T-helper 1 cell treated with Interleukin-12 subunit alpha and Interleukin-12 subunit beta and Interleukin-4 antibody, amounts not matched to agents 30 μg/mL and 1 μg/mL, for 36 hours (primary cell): ENCODE measurements around the gene SPRTN.

Experiments used
- H3K27ac Mint-ChIP-seq: one replicate; pipeline ENCODE4 v1.8.0; 2021; ENCODE audit warnings: mild to moderate bottlenecking, mixed read lengths
- H3K27me3 Mint-ChIP-seq: one replicate; pipeline ENCODE4 v1.8.0; 2021; ENCODE audit warnings: low read depth, mixed read lengths
- H3K36me3 Mint-ChIP-seq: one replicate; pipeline ENCODE4 v1.8.0; 2021; ENCODE audit warnings: low read depth, mixed read lengths
- H3K4me1 Mint-ChIP-seq: one replicate; pipeline ENCODE4 v1.8.0; 2021; ENCODE audit warnings: low read depth, mixed read lengths
- H3K4me3 Mint-ChIP-seq: one replicate; pipeline ENCODE4 v1.8.0; 2021; ENCODE audit warnings: mild to moderate bottlenecking, moderate library complexity, mixed read lengths
- H3K9me3 Mint-ChIP-seq: one replicate; pipeline ENCODE4 v1.8.0; 2021; ENCODE audit warnings: mixed read lengths

Gene SPRTN

DNA sequence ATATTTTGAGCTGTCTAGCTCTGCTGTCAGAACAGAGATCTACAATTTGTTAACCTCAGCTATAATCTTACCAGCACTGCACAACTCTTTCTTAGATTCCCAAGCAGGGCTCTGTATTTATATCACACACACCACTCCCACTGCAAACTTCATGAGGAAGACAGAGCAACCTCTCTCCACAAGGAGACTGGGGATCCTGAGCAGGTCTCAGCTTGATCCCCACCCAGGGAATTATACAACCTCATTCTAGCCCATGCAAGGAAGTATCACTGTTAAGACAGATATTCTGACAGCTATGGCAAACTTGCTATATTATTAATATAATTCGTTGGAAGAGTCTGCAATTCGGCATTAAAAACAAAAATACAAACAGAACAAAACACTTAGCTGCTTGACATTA, 43.6 kb downstream of the SPRTN start:
- Mint-ChIP-seq H3K9me3 (no peaks in the 10 kb centered on the region), H3K27ac (no peak overlapping the region), H3K36me3 (no peaks in the 10 kb centered on the region), H3K27me3 (no peaks in the 10 kb centered on the region), H3K4me3 (no peak overlapping the region), H3K4me1 (peaks cover 27% of the 10 kb centered on the region)

DNA sequence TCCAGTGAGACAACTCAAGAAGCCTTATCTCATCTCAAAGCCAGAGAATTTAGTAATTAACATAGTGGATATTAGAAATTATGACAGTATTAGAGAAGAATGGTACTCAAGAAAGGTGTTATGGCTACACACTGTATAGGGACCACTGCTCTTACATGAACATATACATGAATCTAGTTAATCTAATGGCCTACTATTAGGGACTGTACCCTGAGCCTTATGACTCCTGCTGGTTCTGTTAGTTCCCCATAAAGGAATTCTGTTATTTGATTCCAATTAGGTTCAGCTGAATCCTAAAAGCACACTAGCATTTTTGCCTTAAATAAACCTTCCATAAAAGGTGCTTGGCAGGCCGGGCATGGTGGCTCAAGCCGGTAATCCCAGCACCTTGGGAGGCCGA, 44.3 kb downstream of the SPRTN start:
- H3K4me1 Mint-ChIP-seq: peaks cover 20% of the 10 kb centered on the region
- H3K36me3 Mint-ChIP-seq: no peaks in the 10 kb centered on the region
- no peak overlapping the region for H3K4me3 Mint-ChIP-seq

GRCh38 chr1:231383159-231383860, 45.2 kb downstream of the SPRTN start:
- Mint-ChIP-seq H3K27ac (no peak overlapping the region), H3K4me1 (peaks cover 22% of the 10 kb centered on the region), H3K36me3 (peaks cover 5% of the 10 kb centered on the region), H3K27me3 (no peaks in the 10 kb centered on the region), H3K9me3 (no peaks in the 10 kb centered on the region), H3K4me3 (no peak overlapping the region)

More for the DNA sequence above, 44.3 kb downstream of the SPRTN start:
- Mint-ChIP-seq H3K27me3 (no peaks in the 10 kb centered on the region), H3K27ac (no peak overlapping the region), H3K9me3 (no peaks in the 10 kb centered on the region)

GRCh38 chr1:231384696-231385415, 46.8 kb downstream of the SPRTN start:
- H3K4me3 Mint-ChIP-seq: no peak overlapping the region
- no peak overlapping the region for H3K27ac Mint-ChIP-seq
- H3K9me3 Mint-ChIP-seq: no peaks in the 10 kb centered on the region
- peaks cover 5% of the 10 kb centered on the region for H3K36me3 Mint-ChIP-seq
- peaks cover 18% of the 10 kb centered on the region for H3K4me1 Mint-ChIP-seq
- no peaks in the 10 kb centered on the region for H3K27me3 Mint-ChIP-seq

DNA sequence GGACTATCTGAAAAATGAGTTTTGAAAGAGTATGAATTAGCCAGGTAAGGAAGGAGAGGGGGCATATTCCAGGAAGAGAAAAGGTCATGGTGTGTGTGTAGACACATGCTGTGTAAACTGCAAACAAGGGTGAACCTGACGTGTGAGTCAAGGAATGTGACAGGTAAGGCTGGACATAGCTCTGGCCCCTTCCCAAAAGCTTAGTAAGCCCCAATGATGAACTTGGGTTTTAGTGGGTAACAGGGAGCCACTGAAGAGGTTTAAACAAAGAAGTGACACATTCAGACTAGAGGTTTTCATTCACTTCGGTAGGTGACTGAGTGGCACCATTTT, 47.3 kb downstream of the SPRTN start:
- peaks cover 6% of the 10 kb centered on the region for H3K36me3 Mint-ChIP-seq
- H3K4me1 Mint-ChIP-seq: peaks cover 22% of the 10 kb centered on the region
- H3K4me3 Mint-ChIP-seq: no peak overlapping the region
- no peaks in the 10 kb centered on the region for H3K27me3 Mint-ChIP-seq
- no peaks in the 10 kb centered on the region for H3K9me3 Mint-ChIP-seq
- H3K27ac Mint-ChIP-seq: no peak overlapping the region

- peaks cover 30% of the 10 kb centered on the region for H3K4me1 Mint-ChIP-seq
Observed at GRCh38 chr1:231386466-231386865, 48.4 kb downstream of the SPRTN start.

DNA sequence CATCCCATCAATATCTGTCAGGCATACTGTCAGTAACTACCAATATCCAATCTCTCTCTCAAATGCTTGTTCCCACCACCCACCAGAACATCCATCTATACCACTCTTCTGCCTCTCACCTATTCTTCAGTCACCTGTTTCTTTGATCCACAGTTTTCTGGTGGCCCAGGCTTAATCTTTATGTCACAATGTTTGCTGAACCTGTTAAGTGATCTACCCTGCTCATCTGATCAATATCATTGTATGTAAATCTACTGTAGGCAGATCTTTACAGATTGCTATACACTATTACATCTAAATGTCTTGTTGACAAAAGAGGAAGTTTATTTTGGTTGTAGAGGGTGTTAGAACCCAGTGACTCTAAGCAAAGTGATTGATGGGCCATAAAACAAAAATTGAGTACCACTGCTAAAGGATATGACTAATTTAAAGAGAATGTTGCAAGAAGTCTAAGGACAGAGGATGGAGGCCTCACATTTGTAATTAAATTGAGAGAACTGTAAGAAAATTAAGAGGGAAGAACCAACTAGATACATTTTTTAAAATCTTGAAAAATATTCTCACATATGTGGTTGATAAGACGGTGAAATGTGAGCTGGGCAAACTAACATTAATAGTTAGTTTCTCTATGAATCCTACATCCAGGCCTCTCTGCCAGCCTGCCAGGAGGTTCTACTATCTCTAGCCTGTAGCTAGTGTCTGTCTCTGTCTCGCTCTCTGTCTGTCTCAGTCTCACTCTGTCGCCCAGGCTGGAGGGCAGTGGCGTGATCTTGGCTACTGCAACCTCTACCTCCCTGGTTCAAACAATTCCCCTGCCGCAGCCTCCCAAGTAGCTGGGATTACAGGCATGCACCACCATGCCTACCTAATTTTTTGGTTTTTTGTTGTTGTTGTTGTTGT, 49.9 kb downstream of the SPRTN start:
- Mint-ChIP-seq H3K27ac (peak overlapping the region; percentile 50), H3K27me3 (no peaks in the 10 kb centered on the region)

More at GRCh38 chr1:231386466-231386865, 48.4 kb downstream of the SPRTN start:
- Mint-ChIP-seq H3K27ac (no peak overlapping the region), H3K36me3 (peaks cover 6% of the 10 kb centered on the region), H3K9me3 (no peaks in the 10 kb centered on the region), H3K4me3 (no peak overlapping the region), H3K27me3 (no peaks in the 10 kb centered on the region)

DNA sequence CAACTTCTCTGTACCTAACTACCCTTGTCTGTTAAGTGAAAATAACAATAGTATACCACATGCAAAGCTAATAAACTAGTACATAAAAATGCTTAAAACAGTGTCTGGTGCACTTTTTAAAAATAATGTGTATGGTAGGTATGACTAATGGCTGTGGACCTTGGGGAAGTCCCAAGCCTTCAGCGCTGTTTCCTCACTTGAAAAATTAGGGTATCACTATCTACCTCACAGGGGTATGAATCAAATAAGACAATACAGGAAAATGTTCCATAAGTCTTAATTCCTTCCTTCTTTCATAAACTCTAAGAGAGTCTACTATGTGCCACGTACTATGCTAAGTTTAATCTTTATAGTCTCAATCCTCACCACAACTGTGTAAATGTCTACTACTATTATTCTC, 52.0 kb downstream of the SPRTN start:
- Mint-ChIP-seq H3K27me3 (no peaks in the 10 kb centered on the region), H3K36me3 (peaks cover 6% of the 10 kb centered on the region), H3K4me3 (no peak overlapping the region), H3K27ac (peak overlapping the region; percentile 55), H3K9me3 (no peaks in the 10 kb centered on the region), H3K4me1 (peaks cover 38% of the 10 kb centered on the region)

More for the DNA sequence above, 49.9 kb downstream of the SPRTN start:
- Mint-ChIP-seq H3K9me3 (no peaks in the 10 kb centered on the region), H3K36me3 (peaks cover 6% of the 10 kb centered on the region), H3K4me3 (no peak overlapping the region), H3K4me1 (peaks cover 34% of the 10 kb centered on the region)

DNA sequence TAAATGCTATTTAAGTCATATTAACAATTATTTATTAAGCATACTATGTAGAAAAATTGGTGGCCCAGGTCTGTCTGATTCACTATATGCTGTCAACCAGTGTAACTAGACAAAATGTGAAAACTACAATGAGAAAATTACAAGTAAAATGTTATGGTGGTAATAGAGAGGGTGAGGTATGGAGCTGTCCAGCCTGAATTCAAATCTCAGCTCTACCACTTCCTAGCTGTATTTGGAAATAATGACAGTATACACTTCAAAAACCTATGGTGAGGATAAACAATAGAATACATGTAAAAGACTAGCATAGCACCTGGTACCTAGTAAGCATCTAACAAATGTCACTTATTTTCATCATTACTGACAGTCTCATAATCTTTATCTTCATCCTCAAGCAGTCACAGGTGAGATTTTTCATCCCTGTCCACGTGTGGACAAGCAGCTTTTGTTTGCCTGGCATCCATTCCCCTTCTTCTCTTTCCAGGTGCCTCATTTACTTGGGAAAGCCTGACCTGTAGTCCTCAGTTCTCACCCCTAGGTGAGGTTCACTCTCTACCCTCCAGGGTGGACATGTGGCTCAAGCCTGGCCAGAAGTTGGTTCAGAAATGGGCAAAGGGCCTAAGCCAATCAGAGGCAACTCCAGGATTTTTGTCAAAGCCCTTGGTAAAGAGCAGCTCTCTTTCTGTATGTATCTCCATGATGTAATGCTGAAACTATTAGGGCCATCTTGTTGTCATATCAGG, 54.5 kb downstream of the SPRTN start:
- peaks cover 11% of the 10 kb centered on the region for H3K36me3 Mint-ChIP-seq
- H3K4me3 Mint-ChIP-seq: no peak overlapping the region
- no peaks in the 10 kb centered on the region for H3K27me3 Mint-ChIP-seq
- H3K27ac Mint-ChIP-seq: no peak overlapping the region
- H3K4me1 Mint-ChIP-seq: peaks cover 44% of the 10 kb centered on the region
- no peaks in the 10 kb centered on the region for H3K9me3 Mint-ChIP-seq

DNA sequence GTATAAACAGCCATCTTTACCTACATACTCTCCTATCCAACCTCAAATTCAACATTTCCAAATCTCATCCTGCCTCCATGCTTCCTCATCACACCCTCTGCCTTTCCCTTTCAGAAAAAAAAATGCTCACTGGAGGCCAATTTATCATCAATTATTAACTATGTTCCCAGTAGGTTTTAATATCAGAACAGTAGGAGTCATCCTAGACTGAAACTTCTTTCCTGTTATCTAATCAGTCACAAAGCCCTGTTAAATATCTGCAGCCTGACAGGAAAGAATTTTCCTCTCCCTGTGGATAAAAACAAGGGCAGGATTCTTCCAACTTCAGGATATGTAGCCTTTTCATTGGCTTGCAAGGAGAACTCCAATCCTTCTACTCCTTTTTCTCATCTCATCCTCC, 55.6 kb downstream of the SPRTN start:
- Mint-ChIP-seq H3K36me3 (peaks cover 10% of the 10 kb centered on the region), H3K9me3 (no peaks in the 10 kb centered on the region), H3K4me3 (no peak overlapping the region), H3K4me1 (peaks cover 42% of the 10 kb centered on the region), H3K27ac (no peak overlapping the region), H3K27me3 (no peaks in the 10 kb centered on the region)

DNA sequence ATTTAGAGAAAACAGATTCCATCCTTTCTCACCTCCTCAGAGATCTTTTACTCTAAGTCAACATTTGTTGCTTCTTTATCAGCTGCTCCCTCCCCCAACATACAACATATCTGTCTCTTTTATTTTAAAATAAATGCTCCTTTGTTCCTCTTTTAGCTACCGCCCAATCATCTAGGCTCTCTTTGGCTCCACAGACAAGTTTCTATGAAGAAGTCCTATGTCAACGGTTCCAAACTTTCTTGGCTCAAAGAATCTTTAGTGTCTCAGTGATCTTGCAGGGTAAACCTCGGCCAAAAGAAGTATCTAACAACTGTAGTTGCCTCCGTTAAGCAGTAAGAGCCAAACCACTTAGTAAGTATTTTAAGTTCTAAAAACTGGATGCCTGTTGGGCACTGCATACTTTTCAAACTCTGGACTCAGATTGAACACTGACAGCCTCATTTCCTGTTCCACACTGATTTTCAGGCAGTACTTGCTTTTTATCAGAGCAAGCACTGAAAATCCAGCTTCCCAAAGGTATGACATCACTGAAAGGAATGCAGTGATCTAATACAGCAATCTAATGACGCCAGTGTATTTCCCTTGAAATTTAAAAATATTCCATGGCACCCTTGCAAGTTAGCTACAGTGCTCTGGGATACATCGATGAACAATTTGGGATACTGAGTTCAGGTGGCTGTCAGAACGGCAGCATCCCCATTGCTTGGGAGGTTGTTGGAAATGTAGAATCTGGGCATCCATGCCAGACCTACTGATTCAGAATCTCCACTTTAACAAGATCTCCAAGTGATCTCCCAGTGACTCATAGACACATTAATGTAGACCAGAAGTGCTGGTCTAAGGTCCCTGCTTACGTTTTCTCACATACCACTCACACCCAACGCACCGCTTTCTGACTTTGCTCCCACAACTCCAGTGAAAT, 57.2 kb downstream of the SPRTN start:
- no peak overlapping the region for H3K4me3 Mint-ChIP-seq
- peaks cover 35% of the 10 kb centered on the region for H3K4me1 Mint-ChIP-seq
- H3K27ac Mint-ChIP-seq: no peak overlapping the region
- no peaks in the 10 kb centered on the region for H3K9me3 Mint-ChIP-seq
- no peaks in the 10 kb centered on the region for H3K27me3 Mint-ChIP-seq
- peaks cover 9% of the 10 kb centered on the region for H3K36me3 Mint-ChIP-seq

DNA sequence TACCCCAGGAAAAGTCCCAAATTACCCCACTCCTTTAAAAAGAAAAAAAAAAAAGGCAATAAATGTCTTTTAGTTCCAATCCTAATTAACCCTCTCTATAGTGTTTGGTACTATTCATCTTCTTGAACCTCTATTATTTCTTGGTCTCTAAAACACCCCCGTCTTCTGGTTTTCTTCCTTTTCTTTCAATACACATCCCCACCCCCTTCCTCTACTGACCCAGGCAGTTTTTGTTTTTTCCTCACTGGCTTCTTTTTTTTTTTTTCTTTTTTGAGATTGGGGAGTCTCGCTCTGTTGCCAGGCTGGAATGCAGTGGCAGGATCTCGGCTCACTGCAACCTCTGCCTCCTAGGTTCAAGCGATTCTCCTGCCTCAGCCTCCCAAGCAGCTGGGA, 57.9 kb downstream of the SPRTN start:
- peaks cover 29% of the 10 kb centered on the region for H3K4me1 Mint-ChIP-seq
- peaks cover 9% of the 10 kb centered on the region for H3K36me3 Mint-ChIP-seq
- no peaks in the 10 kb centered on the region for H3K9me3 Mint-ChIP-seq
- H3K27me3 Mint-ChIP-seq: no peaks in the 10 kb centered on the region
- H3K4me3 Mint-ChIP-seq: no peak overlapping the region
- no peak overlapping the region for H3K27ac Mint-ChIP-seq

DNA sequence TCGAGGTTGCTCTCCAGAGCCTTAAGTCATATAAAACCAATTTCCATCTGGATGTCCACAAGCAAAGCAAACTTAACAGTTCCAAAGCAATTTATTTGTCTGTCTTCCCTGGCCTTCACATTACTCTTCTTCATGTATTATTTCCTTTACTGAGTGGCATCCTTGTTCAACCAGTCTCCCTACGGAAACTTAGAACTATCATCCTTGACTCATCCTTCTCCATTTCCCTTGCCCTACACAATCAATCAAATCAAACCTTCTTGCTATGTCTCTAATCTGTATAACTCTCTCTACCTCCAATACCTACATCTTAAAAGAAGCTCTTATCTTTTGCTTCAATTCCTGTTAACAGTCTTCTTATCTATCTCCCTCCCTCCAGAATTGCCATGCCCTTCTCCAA, 58.5 kb downstream of the SPRTN start:
- Mint-ChIP-seq H3K4me3 (no peak overlapping the region), H3K36me3 (peaks cover 9% of the 10 kb centered on the region), H3K9me3 (no peaks in the 10 kb centered on the region), H3K4me1 (peaks cover 26% of the 10 kb centered on the region), H3K27me3 (no peaks in the 10 kb centered on the region), H3K27ac (no peak overlapping the region)
